ENCODE data around the gene RAB5IF. TPM values are rescaled to one million over a fixed set of nuclear protein-coding genes. Genes with fewer than 3 reads are reported as not detected.

Gene RAB5IF
- total and polyA plus RNA-seq, 2 of the 13 experiments (the other 11 are each of a cell fraction or from before 2014, with no cell fraction given), result 261 to 305 TPM

DNA sequence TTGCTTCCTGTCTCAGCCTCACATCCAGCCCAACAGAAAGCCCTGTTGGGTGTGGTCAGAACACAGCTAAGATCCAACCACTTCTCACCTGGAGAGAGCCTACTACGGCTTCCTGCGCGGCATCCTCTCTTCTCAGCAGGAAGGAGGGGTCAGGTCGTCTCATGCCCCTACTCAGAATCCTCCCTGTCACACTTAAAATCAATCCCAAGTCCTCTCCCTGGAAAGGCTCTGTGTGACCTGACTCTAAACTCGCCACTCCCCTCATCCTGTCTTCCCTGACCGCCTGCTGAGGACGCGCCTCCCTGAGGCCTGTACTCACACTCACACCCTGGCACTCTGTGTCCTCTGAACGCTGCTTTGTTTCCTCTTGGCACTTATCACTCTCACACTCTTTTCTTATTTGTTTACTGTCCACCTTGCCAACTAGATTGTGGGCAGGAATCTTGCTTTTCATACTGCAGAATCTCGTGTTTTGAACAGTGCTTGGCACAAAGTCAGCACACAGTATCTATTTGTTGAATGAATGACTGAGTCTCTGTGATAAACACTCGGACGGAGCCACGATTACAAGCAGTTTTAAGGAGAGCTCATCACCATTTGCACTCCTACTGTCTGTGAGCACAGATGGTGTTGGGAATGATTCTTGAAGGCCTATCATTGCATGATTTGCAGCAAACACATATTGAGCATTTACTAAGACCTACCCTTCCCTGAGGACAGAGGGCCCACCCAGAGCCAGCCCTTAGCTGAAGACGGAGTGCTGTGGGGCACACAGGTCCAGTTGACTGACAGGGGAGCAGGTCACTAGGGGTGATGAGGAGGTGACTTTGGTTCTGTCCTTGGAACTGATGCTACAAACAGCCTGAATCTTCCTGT, 18.7 kb downstream of the RAB5IF start (continued):
- TF ChIP-seq RFXAP (CRISPR knock-in tag; IDR thresholded peaks at IDR 0.05; ENCODE audit: borderline replicate concordance) (no peak), ATF1 (CRISPR knock-in tag; IDR thresholded peaks at IDR 0.05) (no peak), ZNF720 (CRISPR knock-in tag; IDR thresholded peaks at IDR 0.05) (no peak), TARDBP (CRISPR knock-in tag; IDR thresholded peaks at IDR 0.05) (0 out of 2 replicates have a peak, but pooled peaks have one; percentile 33), ZNF205 (CRISPR knock-in tag; IDR thresholded peaks at IDR 0.05) (0 out of 2 replicates have a peak, but pooled peaks have one; percentile 39), ASH2L (IDR thresholded peaks at IDR 0.05; ENCODE audit: insufficient read length, low read depth, low read length) (peak; percentile 24), RELA (CRISPR knock-in tag; IDR thresholded peaks at IDR 0.05) (0 out of 2 replicates have a peak, but pooled peaks have one; percentile 18), ELF3 (CRISPR knock-in tag; IDR thresholded peaks at IDR 0.05) (peak; percentile 72), NFE2L2 (IDR thresholded peaks at IDR 0.05; ENCODE audit: low read length) (no peak), ZNF557 (CRISPR knock-in tag; IDR thresholded peaks at IDR 0.05) (no peak), ZFX (CRISPR knock-in tag; IDR thresholded peaks at IDR 0.05; ENCODE audit: low read depth) (peak; percentile 73), ATRX (CRISPR knock-in tag; IDR thresholded peaks at IDR 0.05; ENCODE audit: borderline replicate concordance) (no peak), ZNF350 (CRISPR knock-in tag; IDR thresholded peaks at IDR 0.05; ENCODE audit: borderline replicate concordance, low read depth) (no peak), MEIS1 (CRISPR knock-in tag; IDR thresholded peaks at IDR 0.05; ENCODE audit: borderline replicate concordance) (no peak), CCDC6 (CRISPR knock-in tag; IDR thresholded peaks at IDR 0.05) (no peak), HMG20A (CRISPR knock-in tag; IDR thresholded peaks at IDR 0.05; ENCODE audit: borderline replicate concordance) (0 out of 2 replicates have a peak, but pooled peaks have one; percentile 22), SMAD3 (CRISPR knock-in tag; IDR thresholded peaks at IDR 0.05) (0 out of 2 replicates have a peak, but pooled peaks have one; percentile 29), GATAD2A (CRISPR knock-in tag; IDR thresholded peaks at IDR 0.05) (no peak), ZNF335 (CRISPR knock-in tag; IDR thresholded peaks at IDR 0.05) (peak; percentile 31; the same call in 1 of the 2 replicates), HOXA5 (CRISPR knock-in tag; IDR thresholded peaks at IDR 0.05) (no peak), NR2F1 (CRISPR knock-in tag; IDR thresholded peaks at IDR 0.05) (no peak), FOXC1 (CRISPR knock-in tag; IDR thresholded peaks at IDR 0.05; ENCODE audit: borderline replicate concordance) (no peak), CBX5 (CRISPR knock-in tag; IDR thresholded peaks at IDR 0.05; ENCODE audit: borderline replicate concordance) (peak; percentile 56; the same call in 1 of the 2 replicates)
- TF ChIP-seq, protein P1, sequence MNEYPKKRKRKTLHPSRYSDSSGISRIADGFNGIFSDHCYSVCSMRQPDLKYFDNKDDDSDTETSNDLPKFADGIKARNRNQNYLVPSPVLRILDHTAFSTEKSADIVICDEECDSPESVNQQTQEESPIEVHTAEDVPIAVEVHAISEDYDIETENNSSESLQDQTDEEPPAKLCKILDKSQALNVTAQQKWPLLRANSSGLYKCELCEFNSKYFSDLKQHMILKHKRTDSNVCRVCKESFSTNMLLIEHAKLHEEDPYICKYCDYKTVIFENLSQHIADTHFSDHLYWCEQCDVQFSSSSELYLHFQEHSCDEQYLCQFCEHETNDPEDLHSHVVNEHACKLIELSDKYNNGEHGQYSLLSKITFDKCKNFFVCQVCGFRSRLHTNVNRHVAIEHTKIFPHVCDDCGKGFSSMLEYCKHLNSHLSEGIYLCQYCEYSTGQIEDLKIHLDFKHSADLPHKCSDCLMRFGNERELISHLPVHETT (CRISPR knock-in tag; conservative IDR thresholded peaks at IDR 0.05), result no peak
- TF ChIP-seq, protein P2, sequence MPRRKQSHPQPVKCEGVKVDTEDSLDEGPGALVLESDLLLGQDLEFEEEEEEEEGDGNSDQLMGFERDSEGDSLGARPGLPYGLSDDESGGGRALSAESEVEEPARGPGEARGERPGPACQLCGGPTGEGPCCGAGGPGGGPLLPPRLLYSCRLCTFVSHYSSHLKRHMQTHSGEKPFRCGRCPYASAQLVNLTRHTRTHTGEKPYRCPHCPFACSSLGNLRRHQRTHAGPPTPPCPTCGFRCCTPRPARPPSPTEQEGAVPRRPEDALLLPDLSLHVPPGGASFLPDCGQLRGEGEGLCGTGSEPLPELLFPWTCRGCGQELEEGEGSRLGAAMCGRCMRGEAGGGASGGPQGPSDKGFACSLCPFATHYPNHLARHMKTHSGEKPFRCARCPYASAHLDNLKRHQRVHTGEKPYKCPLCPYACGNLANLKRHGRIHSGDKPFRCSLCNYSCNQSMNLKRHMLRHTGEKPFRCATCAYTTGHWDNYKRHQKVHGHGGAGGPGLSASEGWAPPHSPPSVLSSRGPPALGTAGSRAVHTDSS (CRISPR knock-in tag; conservative IDR thresholded peaks at IDR 0.05), result no peak
- TF ChIP-seq, protein P3, sequence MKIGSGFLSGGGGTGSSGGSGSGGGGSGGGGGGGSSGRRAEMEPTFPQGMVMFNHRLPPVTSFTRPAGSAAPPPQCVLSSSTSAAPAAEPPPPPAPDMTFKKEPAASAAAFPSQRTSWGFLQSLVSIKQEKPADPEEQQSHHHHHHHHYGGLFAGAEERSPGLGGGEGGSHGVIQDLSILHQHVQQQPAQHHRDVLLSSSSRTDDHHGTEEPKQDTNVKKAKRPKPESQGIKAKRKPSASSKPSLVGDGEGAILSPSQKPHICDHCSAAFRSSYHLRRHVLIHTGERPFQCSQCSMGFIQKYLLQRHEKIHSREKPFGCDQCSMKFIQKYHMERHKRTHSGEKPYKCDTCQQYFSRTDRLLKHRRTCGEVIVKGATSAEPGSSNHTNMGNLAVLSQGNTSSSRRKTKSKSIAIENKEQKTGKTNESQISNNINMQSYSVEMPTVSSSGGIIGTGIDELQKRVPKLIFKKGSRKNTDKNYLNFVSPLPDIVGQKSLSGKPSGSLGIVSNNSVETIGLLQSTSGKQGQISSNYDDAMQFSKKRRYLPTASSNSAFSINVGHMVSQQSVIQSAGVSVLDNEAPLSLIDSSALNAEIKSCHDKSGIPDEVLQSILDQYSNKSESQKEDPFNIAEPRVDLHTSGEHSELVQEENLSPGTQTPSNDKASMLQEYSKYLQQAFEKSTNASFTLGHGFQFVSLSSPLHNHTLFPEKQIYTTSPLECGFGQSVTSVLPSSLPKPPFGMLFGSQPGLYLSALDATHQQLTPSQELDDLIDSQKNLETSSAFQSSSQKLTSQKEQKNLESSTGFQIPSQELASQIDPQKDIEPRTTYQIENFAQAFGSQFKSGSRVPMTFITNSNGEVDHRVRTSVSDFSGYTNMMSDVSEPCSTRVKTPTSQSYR (CRISPR knock-in tag; IDR thresholded peaks at IDR 0.05; ENCODE audit: borderline replicate concordance), result no peak; the same call in 1 of the 2 replicates

Data from HepG2 (cell line).